AG09309 (cell line): ENCODE measurements around the gene AK4.

Experiments
- DNase-seq: peaks from one replicate; pipeline ENCODE4 v3.0.0-alpha.2; 2010; ENCODE audit warnings: low read depth
- H3K4me3 ChIP-seq: 2 replicates; pipeline ENCODE4 v1.5.1; 2011; ENCODE audit warnings: mild to moderate bottlenecking, low read depth, low read length, moderate library complexity; ENCODE audit not compliant: control insufficient read depth
- TF ChIP-seq, protein P1 (sequence below): IDR thresholded peaks from 2 replicates; pipeline ENCODE4 v1.5.1; 2011; ENCODE audit warnings: mild to moderate bottlenecking, low read depth, low read length, inconsistent platforms; ENCODE audit not compliant: insufficient read depth, control insufficient read depth; ENCODE audit errors: missing control alignments

Gene AK4

DNA sequence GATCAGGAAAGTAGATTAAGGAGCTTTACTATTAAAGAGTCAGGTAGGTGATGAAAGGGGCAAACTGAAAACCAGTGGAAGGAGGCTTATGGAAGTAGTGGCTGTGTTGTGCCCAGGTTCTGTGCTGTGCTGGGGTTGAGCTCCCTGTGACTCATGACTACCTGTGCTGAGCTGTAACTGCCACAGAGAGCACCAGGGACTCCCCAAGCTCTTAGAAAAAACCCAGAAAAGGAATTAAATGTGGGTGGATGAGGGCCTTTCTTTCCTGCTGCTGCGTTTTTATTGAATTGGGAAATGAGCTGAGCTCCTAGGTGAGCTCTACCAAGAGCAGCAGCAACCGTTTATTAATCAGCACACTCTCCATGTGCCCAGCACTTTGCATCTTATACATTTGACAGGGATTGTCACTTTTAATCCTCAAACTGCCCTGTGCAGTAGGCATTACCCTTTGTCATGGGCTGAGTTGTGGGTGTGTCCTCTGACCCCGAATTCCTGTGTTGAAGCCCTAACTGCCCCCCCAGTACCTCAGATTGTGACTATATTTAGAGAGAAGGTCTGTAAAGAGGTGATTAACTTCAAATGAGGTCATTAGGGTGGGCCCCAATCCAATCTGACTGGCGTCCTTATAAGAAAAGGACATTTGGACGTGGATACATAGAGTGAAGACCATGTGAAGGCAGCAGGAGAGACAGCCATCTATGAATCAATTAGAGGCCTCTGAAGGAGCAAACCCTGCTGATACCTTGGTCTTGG, 65.4 kb downstream of the AK4 start:
- TF ChIP-seq, protein P1, sequence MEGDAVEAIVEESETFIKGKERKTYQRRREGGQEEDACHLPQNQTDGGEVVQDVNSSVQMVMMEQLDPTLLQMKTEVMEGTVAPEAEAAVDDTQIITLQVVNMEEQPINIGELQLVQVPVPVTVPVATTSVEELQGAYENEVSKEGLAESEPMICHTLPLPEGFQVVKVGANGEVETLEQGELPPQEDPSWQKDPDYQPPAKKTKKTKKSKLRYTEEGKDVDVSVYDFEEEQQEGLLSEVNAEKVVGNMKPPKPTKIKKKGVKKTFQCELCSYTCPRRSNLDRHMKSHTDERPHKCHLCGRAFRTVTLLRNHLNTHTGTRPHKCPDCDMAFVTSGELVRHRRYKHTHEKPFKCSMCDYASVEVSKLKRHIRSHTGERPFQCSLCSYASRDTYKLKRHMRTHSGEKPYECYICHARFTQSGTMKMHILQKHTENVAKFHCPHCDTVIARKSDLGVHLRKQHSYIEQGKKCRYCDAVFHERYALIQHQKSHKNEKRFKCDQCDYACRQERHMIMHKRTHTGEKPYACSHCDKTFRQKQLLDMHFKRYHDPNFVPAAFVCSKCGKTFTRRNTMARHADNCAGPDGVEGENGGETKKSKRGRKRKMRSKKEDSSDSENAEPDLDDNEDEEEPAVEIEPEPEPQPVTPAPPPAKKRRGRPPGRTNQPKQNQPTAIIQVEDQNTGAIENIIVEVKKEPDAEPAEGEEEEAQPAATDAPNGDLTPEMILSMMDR: no peak
- H3K4me3 ChIP-seq: no peak overlapping the region
- DNase-seq: no peak

DNA sequence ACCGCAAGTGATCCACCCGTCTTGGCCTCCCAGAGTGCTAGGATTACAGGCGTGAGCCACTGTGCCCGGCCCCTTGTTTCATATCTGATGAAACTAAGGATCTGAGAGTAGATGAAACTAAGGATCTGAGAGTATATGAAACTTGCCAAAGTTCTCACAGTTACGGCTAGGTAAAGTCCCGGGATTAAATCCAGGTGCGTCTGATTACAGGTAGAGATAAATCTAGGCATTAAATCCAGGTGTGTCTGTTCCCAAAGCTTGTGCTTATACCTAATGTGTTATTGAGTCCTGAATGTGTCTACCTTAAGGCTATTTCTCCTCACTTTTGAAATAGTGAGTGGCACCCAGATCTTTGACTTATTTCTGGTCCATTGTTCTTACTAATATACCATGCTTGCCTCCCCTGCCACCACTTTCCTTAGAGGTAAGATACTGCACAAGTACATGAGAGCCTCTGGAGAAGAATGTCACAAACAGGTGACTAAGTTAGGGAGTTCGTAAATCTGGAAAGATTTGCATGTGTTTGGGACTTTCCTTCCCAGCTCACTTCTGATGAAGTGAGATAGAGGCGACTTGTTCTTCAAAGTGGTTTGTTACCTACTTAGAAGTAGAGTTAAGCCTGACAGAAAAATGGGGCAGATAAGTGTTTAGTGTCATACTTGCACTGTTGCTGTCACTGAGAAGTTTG, 66.5 kb downstream of the AK4 start:
- TF ChIP-seq, protein P1: no peak
- DNase-seq: no peak

DNA sequence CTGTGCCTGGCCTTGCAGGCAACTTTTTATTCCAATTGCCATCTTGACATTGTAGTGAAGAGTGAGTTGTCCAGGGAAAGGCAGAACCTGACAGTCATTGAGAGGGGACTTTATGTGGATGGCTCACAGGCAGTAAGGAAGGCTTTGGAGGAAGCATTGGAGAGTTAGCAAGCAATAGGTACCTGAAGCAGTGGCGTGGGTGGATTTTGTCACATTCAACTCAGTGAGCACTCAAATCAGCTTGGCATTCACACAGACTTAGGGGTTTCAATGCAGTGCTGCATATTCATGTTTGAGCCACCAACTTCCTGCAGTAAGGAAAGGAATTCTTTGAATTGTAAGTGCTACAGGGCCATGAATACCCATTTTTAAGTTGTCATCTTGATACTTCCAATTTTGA, 69.0 kb downstream of the AK4 start:
- DNase-seq: no peak
- H3K4me3 ChIP-seq: no peak overlapping the region
- TF ChIP-seq, protein P1: no peak

More for the DNA sequence above, 66.5 kb downstream of the AK4 start:
- no peak overlapping the region for H3K4me3 ChIP-seq

DNA sequence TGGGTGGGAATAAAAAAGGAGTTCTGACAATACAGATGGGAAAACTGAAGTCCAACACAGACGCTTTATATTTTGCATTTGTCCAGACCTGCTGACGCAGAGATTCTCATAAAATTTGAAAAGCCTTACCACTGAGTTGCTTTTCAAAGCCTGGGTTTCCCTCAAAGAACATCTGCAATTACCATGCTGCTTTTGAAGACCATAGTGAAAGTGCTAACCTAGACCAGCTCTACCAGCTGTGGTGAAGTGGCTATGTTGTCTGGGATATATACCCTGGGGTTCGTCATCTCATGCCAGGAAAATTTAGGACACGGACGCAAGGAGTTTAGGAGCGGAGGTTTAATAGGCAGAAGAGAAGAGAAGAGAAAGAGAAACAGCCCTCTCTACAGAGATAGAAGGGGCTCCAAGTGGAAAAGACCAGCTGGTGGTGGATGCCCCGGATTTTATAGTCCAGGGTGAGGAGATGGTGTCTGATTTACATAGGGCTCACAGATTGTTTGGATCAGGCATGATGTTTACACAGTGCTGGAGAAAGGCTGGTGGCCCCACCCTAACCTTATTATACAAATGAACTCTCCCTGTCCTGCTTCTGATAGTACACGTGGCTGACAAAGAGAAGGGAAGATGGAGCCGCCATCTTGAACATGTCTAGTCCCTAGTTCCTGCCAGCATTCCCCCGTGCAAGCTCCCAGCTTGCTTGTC, 73.8 kb downstream of the AK4 start:
- no peak for DNase-seq
- no peak overlapping the region for H3K4me3 ChIP-seq
- TF ChIP-seq, protein P1: no peak

DNA sequence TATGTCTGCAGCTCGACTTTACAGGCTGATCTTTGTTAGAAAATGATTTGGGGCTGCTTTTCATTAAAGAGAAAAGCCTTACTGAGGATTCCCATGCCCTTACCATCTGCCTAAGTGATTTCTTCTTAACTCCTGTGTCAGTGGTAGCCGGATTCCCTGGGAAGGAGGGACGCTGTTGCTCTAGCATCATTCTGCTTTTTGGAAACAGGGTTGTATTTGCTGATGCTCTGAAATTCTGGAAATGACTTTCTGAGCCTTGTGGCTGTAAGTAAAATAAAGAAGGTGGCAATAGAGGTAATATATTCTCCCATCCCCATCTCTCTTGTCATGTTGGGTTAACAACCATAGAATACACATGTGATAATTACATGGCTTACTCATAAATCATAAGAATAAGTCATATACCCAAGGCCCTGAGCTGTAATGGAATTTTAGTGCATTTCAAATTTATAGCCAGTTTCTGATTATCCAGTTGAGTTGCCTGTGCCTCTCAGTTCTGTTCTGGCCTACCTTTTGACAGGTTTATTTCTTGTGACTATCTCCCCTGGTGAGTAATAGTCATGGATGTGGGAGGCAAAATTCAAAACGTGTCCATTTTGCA, 74.4 kb downstream of the AK4 start:
- TF ChIP-seq, protein P1: no peak
- H3K4me3 ChIP-seq: no peak overlapping the region
- DNase-seq: no peak

DNA sequence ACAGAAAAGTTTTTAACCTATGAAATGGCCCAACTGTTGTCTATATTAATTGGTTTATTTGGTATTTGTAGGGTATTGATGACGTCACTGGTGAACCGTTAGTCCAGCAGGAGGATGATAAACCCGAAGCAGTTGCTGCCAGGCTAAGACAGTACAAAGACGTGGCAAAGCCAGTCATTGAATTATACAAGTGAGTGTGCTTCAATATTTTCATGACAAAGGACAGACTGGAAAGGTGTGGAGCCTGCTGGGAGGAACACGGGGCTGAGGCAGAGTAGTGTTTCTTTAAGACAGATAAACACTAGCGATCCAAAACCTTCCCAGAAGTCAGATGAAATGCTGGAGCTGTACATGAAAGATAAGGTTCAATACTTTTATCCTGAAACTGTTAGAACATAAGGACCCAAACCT, 76.7 kb downstream of the AK4 start:
- no peak overlapping the region for H3K4me3 ChIP-seq
- TF ChIP-seq, protein P1: no peak
- no peak for DNase-seq
